Measurements from ENCODE around the gene ADM. TPM values are rescaled to one million over a fixed set of nuclear protein-coding genes. Genes with fewer than 3 reads are reported as not detected.
A peak's percentile ranks its signal among the peaks of the same experiment; 100 is the strongest.

The ADM gene
- total RNA-seq (2014; rRNA removed; shearing (Covaris generic)) (73.4 and 75.8 TPM in 2 replicates), polyA plus RNA-seq (2016; fragmentation: Nextera tagmentation; extraction: Ambion mirVana) (84.5 and 95.9 TPM in 2 replicates)
- long read RNA-seq, transcript ADM-201 (4 exons, 1,885 nt): major isoform, 191 of 213 reads
- long read RNA-seq, transcript ADM-206 (3 exons, 1,889 nt): minor isoform, 5 of 213 reads
- long read RNA-seq, partial matches to known transcripts: 2 of 213 reads
- long read RNA-seq, other reads (novel, unspliced or antisense): 10 of 213 reads

- Mint-ChIP-seq H3K4me3 (peak within 1 kb of the TSS; percentile 79), H3K27me3 (ENCODE audit: insufficient read depth, low read depth, poor library complexity) (peaks cover 57% of the 10 kb centered on the region), H3K27ac (peak within 1 kb of the TSS; percentile 93), H3K4me1 (peaks cover 30% of the 10 kb centered on the region), H3K9me3 (peaks cover 8% of the 10 kb centered on the region), H3K36me3 (ENCODE audit: low read depth) (peaks cover 46% of the 10 kb centered on the region)
- Histone ChIP-seq H3F3A (replicated peaks; ENCODE audit: low read depth) (peaks cover 21% of the 10 kb centered on the region), H3K9me2 (ENCODE audit: insufficient read depth) (no peaks in the 10 kb centered on the region), H2AFZ (0 out of 2 replicates have a peak within 1 kb of the TSS, but pooled peaks have one; percentile 19), H3K4me3 (peak within 1 kb of the TSS; percentile 92), H4K20me1 (replicated peaks; ENCODE audit: insufficient read depth) (peaks cover 5% of the 10 kb centered on the region; the same call in 1 of the 2 replicates), H3K27me3 (ENCODE audit: insufficient read depth) (peaks cover 82% of the 10 kb centered on the region), H3K27ac (ENCODE audit: low read depth) (peak within 1 kb of the TSS; percentile 40; the same call in 1 of the 2 replicates), H3K36me3 (ENCODE audit: insufficient read depth) (no peaks in the 10 kb centered on the region), H3K4me2 (peak within 1 kb of the TSS; percentile 69), H3K4me1 (ENCODE audit: insufficient read depth) (peaks cover 27% of the 10 kb centered on the region), H3K79me2 (replicated peaks; ENCODE audit: insufficient read depth) (peaks cover 23% of the 10 kb centered on the region)
- DNase-seq (ENCODE audit: low spot score) (peak; percentile 93), ATAC-seq (peak; percentile 38)
- TF ChIP-seq ZNF331 (CRISPR knock-in tag; IDR thresholded peaks at IDR 0.05; ENCODE audit: low read depth): no peak
- TF ChIP-seq POLR2AphosphoS5 (IDR thresholded peaks at IDR 0.05; ENCODE audit: low read depth): peak; percentile 99
- peak; percentile 73 to 75 for TF ChIP-seq CTCF (conservative IDR thresholded peaks at IDR 0.05; ENCODE audit: low read depth in 2 of 2)
These were observed at the start of gene ADM for GRCh38 chr11:10304495-10305261. Gene ADM (plus strand): TSS chr11:10305073. CDS start chr11:10305701, 628 bp downstream.

GRCh38 chr11:10255388-10256125 is 49.3 kb upstream of the ADM start:
- no peak for ATAC-seq
- Histone ChIP-seq H3K4me1 (ENCODE audit: insufficient read depth) (peaks cover 21% of the 10 kb centered on the region; the same call in 1 of the 2 replicates), H4K20me1 (replicated peaks; ENCODE audit: insufficient read depth) (no peaks in the 10 kb centered on the region), H3K36me3 (ENCODE audit: insufficient read depth) (no peaks in the 10 kb centered on the region), H3K4me2 (no peak overlapping the region), H3F3A (replicated peaks; ENCODE audit: low read depth) (no peaks in the 10 kb centered on the region), H3K4me3 (no peak overlapping the region), H3K79me2 (replicated peaks; ENCODE audit: insufficient read depth) (peaks cover 43% of the 10 kb centered on the region), H3K9me2 (ENCODE audit: insufficient read depth) (0 out of 2 replicates have a peak, but pooled peaks cover 2% of the 10 kb centered on the region), H3K27ac (ENCODE audit: low read depth) (0 out of 2 replicates have a peak overlapping the region, but pooled peaks have one; percentile 21), H3K27me3 (ENCODE audit: insufficient read depth) (no peaks in the 10 kb centered on the region), H2AFZ (no peak overlapping the region)
- Mint-ChIP-seq H3K36me3 (ENCODE audit: low read depth) (peaks cover 3% of the 10 kb centered on the region; the same call in 1 of the 3 replicates), H3K4me1 (peaks cover 24% of the 10 kb centered on the region), H3K27ac (no peak overlapping the region), H3K27me3 (ENCODE audit: insufficient read depth, low read depth, poor library complexity) (no peaks in the 10 kb centered on the region), H3K9me3 (no peaks in the 10 kb centered on the region), H3K4me3 (no peak overlapping the region)
- DNase-seq (ENCODE audit: low spot score): no peak
- TF ChIP-seq JUNB (IDR thresholded peaks at IDR 0.05; ENCODE audit: unreplicated experiment) (no peak), NANOG (IDR thresholded peaks at IDR 0.05; ENCODE audit: borderline replicate concordance) (no peak), ZNF462 (CRISPR knock-in tag; IDR thresholded peaks at IDR 0.05) (no peak), CREB1 (CRISPR knock-in tag; IDR thresholded peaks at IDR 0.05; ENCODE audit: low read depth) (no peak), ZNF331 (CRISPR knock-in tag; IDR thresholded peaks at IDR 0.05; ENCODE audit: low read depth) (no peak), EZH2phosphoT487 (IDR thresholded peaks at IDR 0.05; ENCODE audit: unreplicated experiment) (no peak), POLR2AphosphoS5 (IDR thresholded peaks at IDR 0.05; ENCODE audit: low read depth) (no peak)
